M059J (cell line): ENCODE results near the gene RHOA. TPM values are rescaled to one million over a fixed set of nuclear protein-coding genes. Genes with fewer than 3 reads are reported as not detected.
A peak's percentile ranks its signal among the peaks of the same experiment; 100 is the strongest.
"Not testable (repeated sequence)": the region's sequence is repeated elsewhere in the genome, so short reads cannot be mapped to it uniquely, and the experiment has no call there.

Experiments
- DNase-seq: peaks from one replicate; pipeline ENCODE4 v3.0.0-alpha.2; 2012; ENCODE audit warnings: low read depth
- total RNA-seq: library from RNA; depleted of rRNA; stranded (reverse); fragments of >200 nt; shearing (Covaris generic); gene quantifications from 2 replicates; pipeline ENCODE4 v1.2.3, GENCODE V29; 2014

Gene RHOA
- total RNA-seq, 1 experiment from 2014 or later, result 398 TPM

DNA sequence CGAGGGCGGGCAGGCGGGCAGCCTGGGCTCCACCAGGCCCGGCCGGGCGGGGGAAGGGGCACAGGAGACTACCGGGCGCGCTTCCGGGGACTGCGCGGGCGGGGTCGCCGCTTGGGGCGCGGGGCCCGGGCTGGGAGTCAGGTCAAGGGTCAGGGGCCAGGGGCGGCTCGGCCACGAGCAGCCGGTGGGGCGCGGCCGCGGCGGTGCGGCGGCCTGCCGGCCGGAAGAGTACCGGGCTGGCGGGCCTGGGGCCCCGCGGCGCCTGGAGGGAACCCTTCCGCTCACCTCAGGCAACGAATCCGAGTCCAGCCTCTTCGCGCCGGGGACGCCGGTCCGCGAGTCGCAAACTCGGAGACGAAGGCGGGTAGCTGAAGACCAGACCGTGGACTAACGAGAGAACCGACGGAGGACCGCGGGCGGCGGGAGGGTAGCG is 225 bp downstream of the RHOA start:
- DNase-seq, result no peak

GRCh38 chr3:49410846-49411534 is 786 bp downstream of the RHOA start:
- peak; percentile 24 for DNase-seq

DNA sequence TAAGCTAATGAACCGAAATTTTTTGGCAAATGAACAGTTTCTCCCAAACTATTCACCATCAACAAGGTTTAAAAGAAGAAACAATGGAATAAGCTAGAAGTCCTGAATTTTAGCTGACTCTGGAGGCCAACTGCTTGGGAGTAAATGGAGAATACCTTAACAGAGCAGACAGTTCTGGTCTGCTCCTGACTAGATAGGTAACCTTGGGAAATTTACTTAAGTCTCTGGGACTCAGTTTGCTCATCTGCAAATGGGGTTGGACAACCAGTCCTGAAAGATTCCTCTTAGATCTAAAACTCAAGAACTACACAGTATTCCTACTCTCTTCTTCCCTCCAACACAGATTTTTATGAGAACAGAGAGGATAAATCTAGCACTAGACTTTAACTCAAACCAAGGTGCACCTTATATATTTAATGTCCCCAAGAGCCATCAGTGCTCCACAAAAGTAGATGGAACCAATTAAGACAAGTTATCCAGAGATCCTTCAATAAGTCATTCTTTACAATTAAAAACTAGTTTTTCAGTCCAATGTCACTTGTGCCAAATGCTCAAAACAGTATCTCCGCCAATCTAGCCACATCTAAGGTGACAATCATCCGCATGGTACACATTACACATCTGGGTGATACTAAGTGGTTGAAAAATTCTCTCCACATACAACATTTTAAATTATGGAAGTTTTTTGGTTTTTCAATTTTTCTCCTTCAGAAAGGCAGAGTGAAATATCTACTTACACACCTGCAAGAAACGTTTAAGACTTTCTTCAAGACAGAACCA is 1.5 kb downstream of the RHOA start:
- no peak for DNase-seq

DNA sequence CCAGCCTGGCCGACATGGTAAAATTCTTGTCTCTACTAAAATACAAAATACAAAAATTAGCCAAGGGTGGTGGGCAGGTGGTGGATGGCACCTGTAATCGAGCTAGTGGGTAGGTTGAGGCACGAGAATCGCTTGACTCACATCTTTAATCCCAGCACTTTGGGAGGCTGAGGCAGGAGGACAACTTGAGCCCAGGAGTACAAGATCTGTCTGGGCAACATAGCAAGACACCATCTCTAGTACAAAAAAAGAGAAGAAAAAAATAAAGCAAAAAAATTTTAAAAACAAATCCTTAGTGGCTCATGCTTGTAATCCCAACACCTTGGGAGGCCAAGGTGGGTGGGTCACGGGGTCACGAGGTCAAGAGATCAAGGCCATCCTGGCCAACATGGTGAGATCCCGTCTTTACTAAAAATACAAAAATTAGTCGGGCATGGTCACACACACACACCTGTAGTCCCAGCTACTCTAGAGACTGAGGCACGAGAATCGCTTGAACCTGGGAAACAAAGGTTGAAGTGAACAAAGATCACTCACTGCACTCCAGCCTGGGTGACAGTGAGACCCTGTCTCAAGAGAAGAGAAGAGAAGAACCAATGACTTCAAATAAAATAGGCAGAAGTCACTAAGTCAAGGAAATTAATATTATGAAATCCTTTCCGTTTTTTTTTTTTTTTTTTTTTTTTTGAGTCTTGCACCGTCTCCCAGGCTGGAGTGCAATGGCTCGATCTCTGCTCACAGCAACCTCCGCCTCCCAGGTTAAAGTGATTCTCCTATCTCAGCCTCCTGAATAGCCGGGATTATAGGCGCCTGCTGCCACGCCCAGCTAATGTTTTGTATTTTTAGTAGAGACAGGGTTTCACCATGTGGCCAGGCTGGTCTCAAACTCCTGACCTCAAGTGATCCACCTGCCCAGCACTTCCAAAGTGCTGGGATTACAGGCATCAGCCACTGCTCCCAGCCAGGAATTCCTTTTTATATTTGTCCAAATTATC is 4.9 kb downstream of the RHOA start:
- no peak for DNase-seq

GRCh38 chr3:49405570-49405969 is 6.2 kb downstream of the RHOA start:
- DNase-seq, result not testable (repeated sequence)

DNA sequence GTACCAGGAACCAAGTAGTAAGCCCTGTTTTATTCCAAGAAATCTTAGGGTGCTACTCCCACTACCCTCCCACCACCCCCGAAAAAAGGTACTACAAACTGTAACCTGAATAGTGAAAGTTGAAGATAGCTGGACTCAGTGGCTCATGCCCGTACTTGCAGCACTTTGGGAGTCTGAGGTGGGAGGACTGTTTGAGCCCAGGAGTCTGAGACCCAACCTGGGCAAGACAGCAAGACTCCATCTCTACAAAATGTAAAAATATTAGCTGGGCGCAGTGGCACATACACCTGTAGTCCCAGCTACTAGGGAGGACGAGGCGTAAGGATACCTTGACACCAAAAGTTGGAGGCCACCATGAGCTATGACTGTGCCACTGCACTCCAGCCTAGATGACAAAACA is 7.9 kb downstream of the RHOA start:
- DNase-seq, result no peak

DNA sequence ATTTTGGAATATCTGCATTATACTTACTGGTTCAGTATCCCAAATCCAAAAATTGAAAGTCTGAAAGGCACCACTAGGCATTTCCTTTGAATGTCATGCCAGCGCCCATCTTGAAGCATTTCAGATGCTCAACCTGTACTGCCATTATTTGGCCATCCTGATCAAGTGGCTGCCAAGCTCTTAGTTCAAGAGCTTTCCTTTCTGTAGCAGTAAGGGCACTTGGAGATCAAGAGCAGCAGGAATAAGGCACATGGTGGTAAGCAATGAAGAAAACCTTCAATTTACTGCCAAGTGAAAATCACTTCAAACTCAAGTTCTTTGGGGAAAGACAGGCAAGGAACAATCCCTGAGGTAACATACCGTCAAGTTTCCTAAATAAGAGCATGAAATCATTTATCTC is 10.0 kb downstream of the RHOA start:
- no peak for DNase-seq

GRCh38 chr3:49399461-49399860 is 12.3 kb downstream of the RHOA start:
- peak; percentile 21 for DNase-seq

DNA sequence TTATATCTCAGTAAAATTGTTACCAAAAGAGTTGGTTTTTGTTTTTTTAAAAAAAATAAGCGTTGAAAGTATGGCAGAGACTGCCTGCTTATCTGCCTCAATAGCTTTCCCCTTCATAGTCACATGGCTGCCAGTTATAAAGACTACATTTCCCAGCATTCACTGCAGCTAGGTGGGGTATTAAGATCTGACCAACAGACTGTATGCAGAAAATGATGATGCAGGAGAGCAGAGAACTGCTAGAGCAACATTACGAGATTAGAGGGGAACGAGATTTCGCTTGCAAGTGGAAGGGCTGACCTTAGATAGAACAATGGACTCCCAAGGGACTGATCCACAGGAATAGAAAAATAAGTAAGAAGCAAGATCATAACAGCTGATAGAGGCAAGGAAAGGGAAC is 14.3 kb downstream of the RHOA start:
- no peak for DNase-seq

DNA sequence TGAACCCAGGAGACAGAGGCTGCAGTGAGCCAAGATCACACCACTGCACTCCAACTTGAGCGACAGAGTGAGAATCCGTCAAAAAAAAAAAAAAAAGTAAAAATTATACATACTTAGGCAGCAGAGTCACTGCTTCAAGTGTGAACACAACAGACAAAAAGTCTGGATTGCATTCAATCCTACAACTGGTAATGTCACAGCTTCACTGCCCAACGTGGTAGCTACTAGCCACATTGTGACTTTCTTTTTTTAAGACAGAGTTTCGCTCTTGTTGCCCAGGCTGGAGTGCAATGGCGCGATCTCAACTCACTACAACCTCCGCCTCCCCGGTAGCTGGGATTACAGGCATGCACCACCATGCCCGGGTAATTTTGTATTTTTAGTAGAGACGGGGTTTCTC is 20.5 kb downstream of the RHOA start:
- not testable (repeated sequence) for DNase-seq

DNA sequence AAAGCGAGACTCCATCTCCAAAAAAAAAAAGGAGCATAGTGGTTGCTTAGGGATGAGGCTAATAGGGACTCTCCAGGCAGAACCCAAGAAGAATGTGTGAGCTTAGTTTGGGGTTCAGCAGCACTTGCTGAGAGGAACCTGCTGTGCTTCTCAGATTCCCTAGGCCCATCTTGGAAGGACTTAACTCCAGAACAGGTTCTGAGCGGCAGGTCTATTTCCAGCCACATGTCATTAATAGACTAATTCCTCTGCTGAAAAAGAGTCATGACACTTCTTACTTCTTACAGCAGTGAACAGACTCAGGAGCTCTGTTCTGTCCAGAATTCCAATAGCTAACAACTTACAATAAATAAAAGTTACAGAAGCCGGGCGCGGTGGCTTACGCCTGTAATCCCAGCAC is 22.5 kb downstream of the RHOA start:
- no peak for DNase-seq

DNA sequence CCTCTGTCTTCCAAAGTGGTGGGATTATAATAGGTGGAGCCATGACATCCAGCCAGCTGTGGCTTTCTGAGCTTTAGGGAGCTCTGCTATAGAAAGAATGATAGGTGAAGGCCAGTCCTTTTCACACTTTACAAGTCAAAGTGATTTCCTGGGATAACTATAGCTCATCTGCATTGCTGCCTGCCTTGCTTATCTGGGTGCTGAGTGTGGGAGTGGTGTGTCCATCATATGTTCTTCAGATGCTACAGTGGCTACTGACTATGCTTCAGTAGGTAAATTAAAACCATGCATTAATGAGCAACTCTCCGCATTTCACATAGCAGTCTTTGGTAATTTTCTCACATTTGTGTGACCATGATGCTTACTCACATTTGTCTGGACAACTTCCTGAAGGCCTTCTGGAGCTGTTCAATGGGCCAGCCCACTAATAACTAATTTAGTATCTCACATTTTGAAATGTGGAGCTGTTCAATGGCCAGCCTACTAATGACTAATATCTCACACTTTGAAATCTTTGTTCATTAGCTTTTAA is 23.4 kb downstream of the RHOA start:
- DNase-seq, result no peak

GRCh38 chr3:49387721-49388120 is 24.1 kb downstream of the RHOA start:
- peak; percentile 28 for DNase-seq

DNA sequence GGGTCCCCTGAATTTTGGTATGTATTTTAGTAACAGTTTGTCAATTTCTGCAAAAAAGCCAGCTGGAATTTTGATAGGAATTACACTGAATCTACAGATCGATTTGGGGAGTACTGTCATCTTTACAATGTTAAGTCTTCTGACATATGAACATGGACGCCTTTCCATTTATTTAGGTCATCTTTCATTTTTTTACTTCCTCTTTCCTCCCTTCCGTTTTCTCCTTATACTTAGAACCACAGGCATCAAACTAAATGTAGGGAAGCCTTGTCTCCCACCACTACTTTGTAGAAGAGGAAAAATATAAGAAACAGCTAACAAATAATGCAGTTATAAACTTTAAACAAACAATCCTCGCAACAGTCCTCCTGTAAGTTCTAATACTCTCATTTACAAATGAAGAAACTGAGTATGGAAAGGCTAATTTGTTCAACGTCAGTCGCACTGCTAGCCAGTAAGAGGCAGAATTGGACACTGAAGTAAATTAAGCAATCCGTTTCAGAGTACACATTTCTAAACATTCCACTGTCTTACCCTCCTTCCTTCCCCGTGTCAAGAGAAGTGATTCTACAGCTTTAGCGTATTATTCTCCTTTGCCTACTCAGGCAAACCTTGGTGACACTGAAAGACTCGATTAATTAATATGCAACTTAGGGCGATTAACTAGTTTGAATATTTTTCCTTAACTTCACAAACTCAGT is 25.6 kb downstream of the RHOA start:
- DNase-seq, result no peak

DNA sequence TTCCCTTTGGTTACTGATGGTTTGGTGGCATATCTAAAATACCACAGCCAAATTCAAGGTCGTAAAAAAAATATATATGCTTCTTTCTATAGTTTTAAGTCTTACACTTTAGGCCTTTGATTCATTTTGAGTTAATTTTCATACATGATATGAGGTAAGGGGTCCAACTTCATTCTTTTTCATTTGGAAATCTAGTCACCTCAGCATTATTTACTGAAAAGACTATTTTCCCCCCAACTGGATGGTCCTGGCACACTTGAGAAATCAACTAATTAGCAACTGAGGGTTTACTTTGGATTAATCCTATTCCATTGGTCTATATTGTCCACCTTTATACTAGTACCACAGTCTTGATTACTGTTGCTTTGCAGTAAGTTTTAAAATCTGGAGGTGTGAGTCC is 26.2 kb downstream of the RHOA start:
- no peak for DNase-seq

DNA sequence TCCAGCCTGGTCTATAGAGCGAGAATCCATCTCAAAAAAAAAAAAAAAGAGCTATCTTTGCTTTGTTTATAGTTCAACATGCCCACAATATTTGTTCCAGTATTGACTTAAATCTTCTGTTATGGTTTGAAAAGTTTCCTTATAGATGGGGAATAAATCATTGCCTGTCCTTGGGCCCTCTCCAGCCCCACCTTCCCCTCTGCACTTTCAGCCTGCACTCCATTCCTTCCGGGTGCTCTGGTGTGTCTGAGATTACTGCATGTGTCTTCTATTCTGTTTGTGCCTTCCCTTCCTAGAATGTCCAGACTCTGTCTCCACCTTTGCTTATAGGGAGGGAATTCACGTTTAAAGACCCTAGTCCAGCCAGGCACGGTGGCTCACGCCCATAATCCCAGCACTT is 28.4 kb downstream of the RHOA start:
- no peak for DNase-seq

DNA sequence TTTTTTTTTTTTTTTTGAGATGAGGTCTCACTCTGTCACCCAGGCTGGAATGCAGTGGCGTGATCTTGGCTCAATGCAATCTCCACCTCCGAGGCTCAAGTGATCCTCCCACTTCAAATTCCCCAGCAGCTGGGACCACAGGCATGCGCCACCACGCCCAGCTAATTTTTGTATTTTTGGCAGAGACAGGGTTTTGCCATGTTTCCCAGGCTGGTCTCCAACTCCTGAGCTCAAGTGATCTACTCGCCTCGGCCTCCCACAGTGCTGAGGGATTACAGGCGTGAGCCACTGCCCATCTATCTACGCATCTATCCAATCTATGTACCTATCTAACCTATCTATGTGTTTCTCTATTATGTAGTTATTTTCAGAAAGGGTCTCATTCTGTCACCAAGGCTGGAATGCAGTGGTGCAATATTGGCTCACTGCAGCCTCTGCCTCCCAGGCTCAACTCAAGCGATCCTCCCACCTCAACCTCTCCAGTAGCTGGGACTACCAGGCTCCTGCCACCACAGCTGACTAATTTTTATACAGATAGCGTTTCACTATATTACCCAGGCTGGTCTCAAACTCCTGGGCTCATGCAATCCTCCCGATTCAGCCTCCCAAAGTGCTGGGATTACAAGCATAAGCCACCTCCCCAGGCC is 33.4 kb downstream of the RHOA start:
- peak; percentile 73 for DNase-seq

DNA sequence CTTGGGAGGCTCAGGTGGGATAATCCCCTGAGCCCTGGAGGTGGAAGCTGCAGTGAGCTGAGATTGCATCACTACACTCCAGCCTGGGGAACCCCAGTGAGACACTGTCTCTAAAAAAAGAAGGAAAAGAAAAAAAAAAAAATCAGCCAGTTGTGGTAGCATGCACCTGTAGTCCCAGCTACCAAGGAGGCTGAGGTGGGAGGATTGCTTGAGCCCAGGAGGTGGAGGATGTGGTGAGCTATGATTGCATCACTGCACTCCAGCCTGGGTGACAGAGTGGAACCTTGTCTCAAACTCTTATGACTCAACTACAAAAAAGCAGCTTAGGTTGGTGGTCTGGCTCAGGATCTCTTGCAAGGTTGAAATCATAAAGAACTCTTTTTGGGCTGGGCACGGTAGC is 34.3 kb downstream of the RHOA start:
- DNase-seq, result peak; percentile 58

DNA sequence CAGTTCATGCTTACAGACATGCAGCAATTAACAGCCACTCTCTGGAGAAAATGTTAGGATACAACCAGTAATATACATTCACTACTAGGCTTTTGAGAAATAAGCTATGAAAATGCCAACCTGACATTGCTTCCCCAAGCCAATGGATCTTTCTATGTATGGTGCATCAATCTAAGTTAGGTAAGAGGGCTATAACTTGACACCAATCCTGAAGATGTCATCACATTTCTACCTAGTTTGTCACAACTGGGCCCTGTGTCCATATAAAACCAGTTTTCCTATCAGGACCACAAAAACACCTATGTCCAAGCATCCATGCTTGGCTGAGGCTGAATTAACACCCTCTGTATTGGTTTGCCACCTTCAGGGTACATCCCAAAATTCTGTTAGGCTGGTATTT is 39.8 kb downstream of the RHOA start:
- no peak for DNase-seq

DNA sequence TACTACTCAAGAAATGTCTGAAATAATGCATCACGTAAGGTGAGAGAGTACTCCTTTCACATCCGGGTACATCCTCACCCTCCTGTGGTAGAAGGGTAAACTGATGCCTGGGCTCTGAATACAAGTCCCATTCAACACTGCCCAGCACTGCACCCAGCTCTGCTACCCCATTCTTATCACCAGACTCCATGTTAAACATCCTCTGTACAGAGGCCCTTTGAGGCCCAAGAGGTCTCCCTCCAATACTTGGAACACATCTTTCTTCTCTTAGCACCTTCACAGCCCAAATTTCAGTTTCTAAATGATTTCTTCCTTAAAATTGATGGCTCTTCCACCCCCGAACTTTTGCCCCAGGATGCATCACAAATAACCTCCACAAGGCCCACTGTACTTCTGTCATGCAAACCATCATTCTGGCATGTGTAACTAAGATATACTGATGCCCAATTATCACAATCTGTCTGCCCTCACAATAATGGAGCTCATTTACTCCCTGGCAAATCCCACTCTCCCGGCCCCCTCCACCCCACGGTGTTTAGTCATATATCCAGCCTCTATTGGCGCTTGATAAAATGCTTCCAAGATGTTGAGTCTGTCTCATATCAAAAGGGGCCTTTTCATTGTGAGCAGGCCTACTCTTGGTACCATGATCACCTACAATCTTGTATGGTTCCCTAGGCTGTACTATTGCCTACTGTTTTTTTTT is 41.0 kb downstream of the RHOA start:
- DNase-seq, result no peak
